ENCODE results near the gene CD209. TPM values are rescaled to one million over a fixed set of nuclear protein-coding genes. Genes with fewer than 3 reads are reported as not detected.
A peak's percentile ranks its signal among the peaks of the same experiment; 100 is the strongest.

The CD209 gene
- polyA plus RNA-seq, 1 donor from 2014 or later, result not detected

GRCh38 chr19:7790416-7790815 lies 43.1 kb upstream of the CD209 start:
- Histone ChIP-seq H3K9me2 (ENCODE audit: insufficient read depth, low read length) (no peaks in the 10 kb centered on the region), H3K79me2 (replicated peaks; ENCODE audit: insufficient read depth, low read length) (no peaks in the 10 kb centered on the region), H2AFZ (ENCODE audit: low read depth, low read length) (no peak overlapping the region), H3K4me3 (ENCODE audit: low read length) (no peak overlapping the region), H3K27me3 (ENCODE audit: insufficient read depth, low read depth, low read length) (peaks cover 42% of the 10 kb centered on the region), H3K36me3 (ENCODE audit: insufficient read depth, low read length) (no peaks in the 10 kb centered on the region), H4K20me1 (ENCODE audit: insufficient read depth) (no peaks in the 10 kb centered on the region), H3K9me3 (ENCODE audit: low read length) (no peaks in the 10 kb centered on the region), H3K4me2 (ENCODE audit: low read length) (no peak overlapping the region), H3F3A (ENCODE audit: insufficient read depth, low read length, poor library complexity, severe bottlenecking) (no peaks in the 10 kb centered on the region), H3K9ac (ENCODE audit: low read length) (no peak overlapping the region), H3K27ac (ENCODE audit: low read length) (no peak overlapping the region)
- TF ChIP-seq CTCF (IDR thresholded peaks at IDR 0.05; ENCODE audit: poor library complexity, severe bottlenecking) (no peak), RAD21 (conservative IDR thresholded peaks at IDR 0.05) (no peak), EP300 (conservative IDR thresholded peaks at IDR 0.05; ENCODE audit: poor library complexity, severe bottlenecking) (no peak), POLR2AphosphoS5 (IDR thresholded peaks at IDR 0.05) (no peak), MXI1 (conservative IDR thresholded peaks at IDR 0.05; ENCODE audit: poor library complexity, severe bottlenecking) (no peak), REST (IDR thresholded peaks at IDR 0.05; ENCODE audit: borderline replicate concordance) (no peak), TAF1 (IDR thresholded peaks at IDR 0.05; ENCODE audit: low read depth) (no peak), SMC3 (conservative IDR thresholded peaks at IDR 0.05; ENCODE audit: poor library complexity) (no peak), EZH2 (IDR thresholded peaks at IDR 0.05; ENCODE audit: borderline replicate concordance, insufficient read depth, low read length, poor library complexity, severe bottlenecking) (no peak)

- Histone ChIP-seq H3K9me3 (ENCODE audit: low read length) (no peaks in the 10 kb centered on the region), H2AFZ (ENCODE audit: low read depth, low read length) (no peak overlapping the region), H3K27me3 (ENCODE audit: insufficient read depth, low read depth, low read length) (peaks cover 42% of the 10 kb centered on the region), H3K4me3 (ENCODE audit: low read length) (peak overlapping the region; percentile 59), H4K20me1 (ENCODE audit: insufficient read depth) (no peaks in the 10 kb centered on the region), H3K27ac (ENCODE audit: low read length) (no peak overlapping the region), H3K4me2 (ENCODE audit: low read length) (no peak overlapping the region), H3K9ac (ENCODE audit: low read length) (no peak overlapping the region), H3K79me2 (replicated peaks; ENCODE audit: insufficient read depth, low read length) (no peaks in the 10 kb centered on the region), H3K36me3 (ENCODE audit: insufficient read depth, low read length) (no peaks in the 10 kb centered on the region), H3F3A (ENCODE audit: insufficient read depth, low read length, poor library complexity, severe bottlenecking) (no peaks in the 10 kb centered on the region), H3K9me2 (ENCODE audit: insufficient read depth, low read length) (no peaks in the 10 kb centered on the region)
- no peak for TF ChIP-seq MXI1 (conservative IDR thresholded peaks at IDR 0.05; ENCODE audit: poor library complexity, severe bottlenecking)
- TF ChIP-seq EP300 (conservative IDR thresholded peaks at IDR 0.05; ENCODE audit: poor library complexity, severe bottlenecking), result no peak
- TF ChIP-seq RAD21 (conservative IDR thresholded peaks at IDR 0.05), result no peak
- no peak for TF ChIP-seq POLR2AphosphoS5 (IDR thresholded peaks at IDR 0.05)
These were observed 42.1 kb upstream of the CD209 start for GRCh38 chr19:7789447-7789846.
